Measurements from ENCODE around the gene GHITM.
"Not testable (repeated sequence)": the region's sequence is repeated elsewhere in the genome, so short reads cannot be mapped to it uniquely, and the experiment has no call there.

Gene GHITM

DNA sequence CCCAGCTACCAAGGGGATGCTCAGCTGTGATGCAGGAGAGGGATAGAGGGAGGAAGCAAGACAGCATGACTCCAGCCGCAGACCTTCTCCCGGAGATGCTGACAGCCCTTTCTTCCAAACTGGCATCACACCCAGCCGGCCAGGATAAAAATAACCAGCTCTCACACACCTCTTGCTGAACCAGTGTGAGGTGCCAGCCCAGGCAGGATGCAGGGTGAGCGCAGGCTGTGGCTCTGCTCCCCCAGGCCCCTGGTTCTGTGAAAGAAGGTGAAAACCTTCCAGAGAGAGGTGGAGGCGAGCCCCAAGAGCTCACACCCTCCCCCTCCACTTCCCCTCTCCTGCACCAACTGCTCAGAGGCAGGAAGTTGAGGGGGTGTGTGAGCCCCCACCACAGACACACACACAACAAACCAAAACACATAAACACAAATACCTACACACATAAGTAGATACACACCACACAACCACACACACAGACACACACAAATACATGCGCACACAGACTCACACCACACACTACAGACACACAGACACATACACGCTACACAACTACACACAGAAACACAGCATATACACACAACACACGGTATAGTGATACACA is 38.3 kb downstream of the GHITM start:
- DNase-seq = no peak

DNA sequence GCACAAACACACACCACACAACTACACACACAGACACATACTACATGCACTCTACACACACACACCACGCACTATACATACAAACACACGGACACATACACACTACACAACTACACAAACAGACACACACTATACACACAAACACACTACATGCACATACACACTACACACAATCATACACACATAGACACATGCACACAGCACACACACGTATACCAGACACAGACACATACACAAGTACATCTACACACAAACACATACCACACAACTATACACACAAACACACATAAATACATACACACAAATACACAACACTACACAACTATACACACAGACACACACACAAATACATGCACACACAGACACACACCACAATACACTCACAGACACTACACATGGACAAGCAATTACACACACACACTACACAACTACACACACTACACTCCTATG is 38.9 kb downstream of the GHITM start:
- no peak for DNase-seq

GRCh38 chr10:84179059-84179710 is 39.9 kb downstream of the GHITM start:
- DNase-seq = peak; percentile 75

DNA sequence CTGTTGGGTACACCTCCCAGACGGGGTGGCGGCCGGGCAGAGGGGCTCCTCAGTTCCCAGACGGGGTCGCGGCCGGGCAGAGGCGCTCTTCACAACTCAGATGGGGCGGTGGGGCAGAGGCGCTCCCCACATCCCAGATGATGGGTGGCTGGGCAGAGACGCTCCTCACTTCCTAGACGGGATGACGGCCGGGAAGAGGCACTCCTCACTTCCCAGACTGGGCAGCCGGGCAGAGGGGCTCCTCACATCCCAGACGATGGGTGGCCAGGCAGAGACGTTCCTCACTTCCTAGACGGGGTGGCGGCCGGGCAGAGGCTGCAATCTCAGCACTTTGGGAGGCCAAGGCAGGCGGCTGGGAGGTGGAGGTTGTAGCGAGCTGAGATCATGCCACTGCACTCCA is 41.1 kb downstream of the GHITM start:
- DNase-seq = not testable (repeated sequence)

- DNase-seq = no peak
Measured at GRCh38 chr10:84181631-84182030, 42.3 kb downstream of the GHITM start.

DNA sequence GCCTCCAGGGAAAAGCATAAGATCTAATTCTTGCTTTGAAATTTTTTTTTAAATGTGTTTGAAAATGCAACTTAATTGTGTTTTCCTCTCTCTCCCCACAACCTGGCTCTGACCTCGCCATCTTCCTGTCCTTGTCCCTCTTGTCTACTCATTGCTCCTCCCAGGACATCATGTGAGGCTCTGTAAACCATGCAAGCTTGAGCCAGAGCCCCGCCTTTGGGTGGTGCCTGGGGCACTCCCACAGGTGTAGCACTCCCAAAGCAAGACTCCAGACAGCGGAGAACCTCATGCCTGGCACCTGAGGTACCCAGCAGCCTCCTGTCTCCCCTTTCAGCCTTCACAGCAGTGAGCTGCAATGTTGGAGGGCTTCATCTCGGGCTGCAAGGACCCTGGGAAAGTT is 45.2 kb downstream of the GHITM start:
- no peak for DNase-seq

- DNase-seq = no peak
Measured at GRCh38 chr10:84185526-84186175, 46.3 kb downstream of the GHITM start.

- DNase-seq = no peak
Measured at GRCh38 chr10:84188815-84189214, 49.5 kb downstream of the GHITM start.

DNA sequence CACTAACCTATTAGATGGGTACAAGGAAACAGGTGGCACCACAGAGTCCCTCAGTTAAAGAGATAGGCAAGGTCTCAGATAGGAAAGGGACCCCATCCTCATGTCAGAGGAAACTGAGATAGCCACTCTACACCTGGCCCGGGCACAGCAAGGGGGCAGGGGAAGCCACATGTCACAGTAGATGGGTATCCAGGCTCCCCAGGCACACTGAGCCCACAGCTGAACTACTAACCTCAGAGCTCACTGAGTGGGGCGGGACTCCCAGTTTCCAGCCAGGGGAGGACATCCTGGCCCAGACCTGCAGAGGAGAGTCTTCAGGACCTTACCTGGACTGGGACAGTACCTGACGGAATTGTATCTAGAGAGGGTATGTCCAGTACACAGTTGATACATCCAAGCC is 51.3 kb downstream of the GHITM start:
- DNase-seq = no peak

DNA sequence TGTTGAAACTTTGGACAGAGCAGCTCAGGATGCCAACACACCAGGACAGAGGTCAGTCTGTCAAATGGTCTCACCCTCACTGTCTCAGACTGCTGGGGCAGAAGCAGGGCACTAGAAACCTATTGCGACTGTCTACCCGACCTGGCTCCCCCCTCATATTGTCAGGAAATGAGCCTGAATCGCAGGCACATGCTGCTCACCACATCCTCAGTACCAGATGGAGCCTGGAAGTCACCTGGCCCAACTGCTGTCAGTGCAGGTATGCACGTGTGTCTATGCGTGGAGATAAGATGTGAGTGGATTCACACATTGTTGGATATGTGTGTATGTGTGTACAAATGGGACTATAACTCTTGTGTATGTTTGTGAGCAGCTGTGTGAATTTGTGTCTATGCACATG is 51.8 kb downstream of the GHITM start:
- DNase-seq = no peak

DNA sequence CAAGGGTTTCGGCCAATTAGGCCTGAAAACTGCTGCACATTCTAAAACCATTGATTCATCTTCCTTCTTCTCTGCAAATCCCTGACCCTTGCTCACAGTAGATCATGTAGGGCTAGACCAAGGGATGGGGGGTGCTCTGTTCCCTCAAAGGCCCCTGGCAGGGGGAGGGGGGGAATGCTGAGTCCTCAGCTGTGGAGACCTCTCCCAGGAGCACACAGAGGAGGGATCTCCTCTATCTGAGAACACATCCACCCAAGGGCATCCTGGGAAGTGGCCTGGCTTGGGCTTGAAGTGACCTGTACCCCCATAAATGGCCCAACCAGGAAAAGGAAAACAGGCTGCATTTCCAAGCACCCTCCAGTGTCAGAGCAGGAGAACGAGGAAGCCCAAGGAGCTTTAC is 54.0 kb downstream of the GHITM start:
- DNase-seq = no peak

DNA sequence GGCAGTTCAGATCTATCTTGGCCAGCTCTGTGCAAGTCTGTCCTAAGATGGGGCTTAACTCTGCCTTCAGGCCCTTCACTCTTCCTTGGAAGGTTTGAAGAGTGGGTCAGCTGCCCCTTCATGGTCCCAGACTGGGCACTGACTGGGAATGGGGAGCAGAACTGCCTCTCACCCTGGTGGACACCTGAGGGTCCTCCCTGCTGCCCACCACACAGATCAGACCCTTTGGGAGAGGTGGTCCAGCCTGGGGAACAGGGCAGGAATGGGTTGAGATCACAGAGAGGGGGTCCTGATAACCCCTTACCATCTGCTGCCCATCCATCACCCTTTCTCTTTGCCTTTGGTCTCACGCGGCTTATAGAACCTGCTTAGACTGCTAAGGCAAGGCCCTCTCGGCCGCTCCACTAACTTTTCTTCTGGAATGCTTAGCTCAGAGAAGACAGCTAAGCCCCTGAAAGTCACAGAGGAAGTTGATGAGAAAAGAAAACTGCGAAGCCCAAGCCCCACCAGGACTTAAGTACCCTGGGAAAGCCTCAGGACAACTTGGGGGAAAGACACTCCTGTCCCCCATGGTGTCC is 54.6 kb downstream of the GHITM start:
- DNase-seq = no peak

- DNase-seq = peak; percentile 20
Measured at GRCh38 chr10:84194424-84195043, 55.2 kb downstream of the GHITM start, which contains the start of gene CDHR1. TSS of gene CDHR1 (plus strand) at chr10:84194537. CDS start at chr10:84194761, 224 bp downstream.

DNA sequence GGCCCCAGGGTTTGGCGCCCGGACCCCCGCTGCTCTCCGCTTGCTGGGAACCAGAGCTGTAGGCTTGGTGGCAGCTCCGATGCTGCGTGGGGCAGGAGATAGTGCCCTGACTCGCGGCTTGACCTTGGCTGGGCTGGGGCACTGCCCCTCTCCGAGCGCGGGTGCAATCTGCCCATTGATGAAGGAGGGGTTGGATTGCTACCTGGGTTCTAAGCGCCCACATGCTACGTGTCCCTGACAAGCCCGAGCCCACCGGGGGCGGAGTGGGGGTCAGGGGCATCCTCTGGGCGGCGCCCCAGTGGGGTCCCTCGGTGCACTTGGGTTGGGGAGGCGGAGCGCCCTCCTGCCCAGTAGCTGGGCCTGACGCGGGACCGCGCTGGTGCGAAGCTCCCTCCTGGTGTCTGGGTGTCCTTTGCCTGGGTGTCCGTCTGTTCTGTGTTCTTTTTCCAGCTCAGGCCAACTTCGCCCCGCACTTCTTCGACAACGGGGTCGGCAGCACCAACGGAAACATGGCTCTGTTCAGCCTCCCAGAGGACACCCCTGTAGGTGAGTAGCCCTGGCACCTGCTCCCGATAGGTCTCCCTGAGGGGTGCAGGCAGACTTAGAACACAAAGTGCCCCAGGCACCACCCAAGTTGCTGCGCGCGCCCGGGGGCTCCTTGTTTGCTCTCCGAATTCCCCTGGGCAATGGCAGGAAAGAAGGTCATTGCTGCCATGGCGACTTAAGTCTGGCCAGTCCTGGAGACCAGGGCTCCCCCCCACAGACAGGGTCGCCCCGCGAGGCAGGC is 55.9 kb downstream of the GHITM start:
- no peak for DNase-seq

DNA sequence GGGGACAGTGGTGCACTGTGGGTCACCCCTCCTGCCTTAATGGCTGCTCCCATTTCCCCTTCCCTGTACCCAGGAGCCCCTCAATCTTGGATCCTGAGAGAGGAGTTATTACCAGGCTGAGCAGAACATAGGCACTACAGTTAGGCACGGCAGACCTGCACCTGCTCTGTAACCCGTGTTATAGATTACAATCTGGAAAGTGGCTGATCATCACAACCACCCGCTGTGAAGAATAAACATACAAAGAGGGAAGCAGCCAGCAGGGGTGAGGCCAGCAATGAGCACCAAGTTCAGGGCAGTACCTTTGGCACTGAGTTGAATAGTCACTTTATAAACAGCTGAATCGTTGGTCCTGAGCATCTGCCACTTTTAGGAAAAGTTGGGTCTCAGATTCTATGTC is 56.8 kb downstream of the GHITM start:
- peak; percentile 58 for DNase-seq

DNA sequence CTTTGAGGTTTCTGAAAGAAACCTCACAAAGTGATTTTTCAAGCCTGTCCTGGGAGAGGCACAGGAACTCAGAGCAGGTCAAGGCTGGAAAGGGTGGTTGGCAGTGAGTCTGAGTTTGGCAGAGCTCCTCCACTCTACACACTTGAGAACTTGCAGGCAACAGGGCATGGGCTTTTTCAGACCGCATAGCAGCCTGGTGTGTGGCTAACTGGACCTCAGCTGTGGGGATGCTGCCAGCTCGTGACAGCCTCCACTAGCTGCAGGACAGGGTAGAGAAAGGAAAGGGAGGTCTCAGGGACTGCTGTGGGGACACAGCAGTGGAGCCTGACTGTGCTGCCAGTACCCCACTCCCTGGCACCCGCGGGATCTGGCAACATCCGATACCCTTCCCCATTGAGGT is 57.6 kb downstream of the GHITM start:
- DNase-seq = no peak

- no peak for DNase-seq
Measured at GRCh38 chr10:84197643-84198042, 58.3 kb downstream of the GHITM start.

- DNase-seq = no peak
Measured at GRCh38 chr10:84198206-84198915, 59.1 kb downstream of the GHITM start.

DNA sequence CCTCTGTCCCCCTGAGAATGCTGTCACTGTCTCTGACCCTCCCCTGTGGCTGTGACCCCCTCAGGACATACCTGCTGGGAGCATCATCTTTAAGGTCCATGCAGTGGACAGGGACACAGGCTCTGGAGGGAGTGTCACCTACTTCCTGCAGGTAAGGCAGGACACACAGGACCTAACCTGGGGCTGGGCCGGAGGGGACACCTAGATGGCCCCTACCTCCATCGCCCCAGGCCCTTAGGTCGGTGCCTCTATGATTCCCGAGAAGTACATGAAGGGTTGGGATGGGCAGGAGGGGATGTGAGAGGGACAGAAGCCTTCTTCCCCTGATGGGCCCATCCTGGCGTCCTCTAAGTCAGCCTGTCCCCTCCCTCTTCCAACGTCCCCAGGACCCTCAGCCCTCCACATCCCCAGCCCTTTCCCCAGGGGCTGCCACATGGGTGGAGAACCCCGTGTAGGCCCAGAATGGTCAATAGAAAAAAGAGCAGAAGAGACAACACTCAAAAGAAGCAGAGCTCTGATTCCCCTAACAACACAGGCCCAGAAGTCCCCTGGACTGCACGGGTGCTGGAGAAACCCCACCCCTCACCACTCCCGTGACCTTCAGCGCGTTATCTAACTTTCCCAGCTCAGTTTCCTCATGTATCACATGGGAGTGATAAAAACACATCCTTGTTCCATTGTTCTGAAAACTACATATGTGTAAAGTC is 61.4 kb downstream of the GHITM start:
- DNase-seq = no peak

- DNase-seq = no peak
Measured at GRCh38 chr10:84201244-84201606, 61.9 kb downstream of the GHITM start.

DNA sequence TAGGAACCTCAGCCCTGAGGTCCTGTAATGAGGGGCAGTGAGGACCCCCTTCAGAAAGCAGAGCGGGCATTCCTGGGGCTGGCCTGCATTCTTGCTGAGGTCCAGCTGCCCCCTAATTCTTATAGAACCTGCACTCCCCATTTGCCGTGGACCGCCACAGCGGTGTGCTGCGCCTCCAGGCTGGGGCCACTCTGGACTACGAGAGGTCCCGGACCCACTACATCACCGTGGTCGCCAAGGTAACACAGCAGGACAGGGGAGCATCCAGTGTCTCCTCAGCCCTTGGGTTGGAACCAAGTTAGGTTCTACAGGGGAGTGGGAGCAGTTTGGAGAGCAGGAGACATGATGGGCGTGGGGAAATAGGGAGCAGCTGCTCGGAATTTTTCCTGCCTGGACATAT is 62.4 kb downstream of the GHITM start:
- no peak for DNase-seq
